Tibial artery (tissue), 4 donors: ENCODE results near the gene SLC25A21.

Experiments
- DNase-seq, 2 donors: peaks; one replicate each; pipeline ENCODE4 v3.0.0-alpha.2; 2019
- H3K27ac ChIP-seq, 2 donors: fragments of 200-600 bp; sonication (generic) in 1 of 2; 1 replicate in 1 of 2; 2 replicates in 1 of 2; pipeline ENCODE4 v1.5.1; 2018 to 2019; ENCODE audit warnings: mild to moderate bottlenecking in 1 of 2
- H3K27me3 ChIP-seq, 2 donors: fragments of 200-600 bp; sonication (generic) in 1 of 2; one replicate each; pipeline versions ENCODE4 v1.5.1 to v1.6.0; 2016 to 2019
- H3K36me3 ChIP-seq, 3 donors: fragments of 200-600 bp; sonication (generic) in 2 of 3; one replicate each; pipeline ENCODE4 v1.5.1; 2016 to 2019; ENCODE audit warnings: mild to moderate bottlenecking in 2 of 3
- H3K4me1 ChIP-seq, 4 donors: fragments of 200-600 bp; sonication (generic) in 2 of 4; 1 replicate in 3 of 4; 2 replicates in 1 of 4; pipeline ENCODE4 v1.5.1; 2016 to 2019
- H3K4me3 ChIP-seq, 2 donors: fragments of 200-600 bp; sonication (generic) in 1 of 2; 1 replicate in 1 of 2; 2 replicates in 1 of 2; pipeline ENCODE4 v1.5.1; 2018 to 2019; ENCODE audit warnings: mild to moderate bottlenecking in 2 of 2
- H3K9me3 ChIP-seq, 3 donors: fragments of 200-600 bp; sonication (generic) in 1 of 3; one replicate each; pipeline ENCODE4 v1.5.1; 2016 to 2019
- intact Hi-C: fragments of 100-400 bp; cut with DNase I; formaldehyde crosslinking; loops from one replicate; pipeline ENCODE4 v1.15.0; 2023; ENCODE audit warnings: low total_unique reads
- TF ChIP-seq, protein P1 (sequence below), 2 experiments: fragments of 200-600 bp in 1 of 2; fragments of 450-650 bp in 1 of 2; IDR thresholded peaks; one replicate each; pipeline ENCODE4 v1.5.1; 2017 to 2019; ENCODE audit warnings: antibody characterized with exemption in 2 of 2, mild to moderate bottlenecking in 1 of 2, moderate library complexity in 1 of 2

Gene SLC25A21

DNA sequence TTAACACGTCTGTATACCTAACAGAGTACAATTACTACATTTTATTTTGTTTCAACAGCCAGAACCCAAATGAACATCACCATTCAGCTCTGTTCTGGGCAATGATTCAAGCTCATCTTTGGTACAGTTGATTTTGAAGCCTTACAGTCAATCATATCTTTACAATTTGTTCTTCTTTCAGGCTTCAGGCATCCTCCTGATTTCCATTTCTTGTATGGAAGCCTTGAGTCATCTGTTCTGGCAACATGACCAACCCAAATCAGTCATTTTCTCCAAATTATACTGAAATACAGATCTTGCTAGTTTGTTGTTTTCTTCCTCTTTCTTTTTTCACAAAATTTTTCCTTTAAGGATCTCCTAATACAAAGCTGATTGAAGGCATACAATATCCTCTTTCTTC is 430.5 kb downstream of the SLC25A21 start:
- H3K4me1 ChIP-seq = no peaks in the 10 kb centered on the region
- TF ChIP-seq, protein P1, sequence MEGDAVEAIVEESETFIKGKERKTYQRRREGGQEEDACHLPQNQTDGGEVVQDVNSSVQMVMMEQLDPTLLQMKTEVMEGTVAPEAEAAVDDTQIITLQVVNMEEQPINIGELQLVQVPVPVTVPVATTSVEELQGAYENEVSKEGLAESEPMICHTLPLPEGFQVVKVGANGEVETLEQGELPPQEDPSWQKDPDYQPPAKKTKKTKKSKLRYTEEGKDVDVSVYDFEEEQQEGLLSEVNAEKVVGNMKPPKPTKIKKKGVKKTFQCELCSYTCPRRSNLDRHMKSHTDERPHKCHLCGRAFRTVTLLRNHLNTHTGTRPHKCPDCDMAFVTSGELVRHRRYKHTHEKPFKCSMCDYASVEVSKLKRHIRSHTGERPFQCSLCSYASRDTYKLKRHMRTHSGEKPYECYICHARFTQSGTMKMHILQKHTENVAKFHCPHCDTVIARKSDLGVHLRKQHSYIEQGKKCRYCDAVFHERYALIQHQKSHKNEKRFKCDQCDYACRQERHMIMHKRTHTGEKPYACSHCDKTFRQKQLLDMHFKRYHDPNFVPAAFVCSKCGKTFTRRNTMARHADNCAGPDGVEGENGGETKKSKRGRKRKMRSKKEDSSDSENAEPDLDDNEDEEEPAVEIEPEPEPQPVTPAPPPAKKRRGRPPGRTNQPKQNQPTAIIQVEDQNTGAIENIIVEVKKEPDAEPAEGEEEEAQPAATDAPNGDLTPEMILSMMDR (IDR thresholded peaks at IDR 0.05) = no peak
- H3K36me3 ChIP-seq = no peaks in the 10 kb centered on the region
- DNase-seq = no peak
- H3K27ac ChIP-seq = no peak overlapping the region
- intact Hi-C loops = no loop called here
- H3K4me3 ChIP-seq = no peak overlapping the region
- H3K27me3 ChIP-seq = no peaks in the 10 kb centered on the region
- H3K9me3 ChIP-seq = peaks cover 0 to 3% (median 0%) of the 10 kb centered on the region in 3 donors

DNA sequence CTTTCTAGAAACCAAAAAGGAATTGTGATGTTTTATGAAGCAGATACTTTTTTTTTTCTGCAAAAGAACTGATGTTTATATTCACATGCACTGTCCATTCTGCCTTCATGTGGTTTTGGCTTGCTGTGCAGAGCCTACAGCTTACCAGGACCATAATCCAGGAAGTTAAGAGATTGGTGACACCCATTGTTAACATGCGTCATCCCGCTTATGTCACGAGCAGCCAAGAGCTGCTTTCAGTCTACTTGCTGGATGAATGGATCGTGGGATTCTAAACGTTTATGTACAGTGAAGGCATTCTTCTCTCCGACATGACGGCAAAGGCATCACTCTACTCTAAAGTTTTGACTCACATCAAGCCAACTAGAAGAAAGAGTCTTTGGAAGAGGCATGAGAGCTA is 434.1 kb downstream of the SLC25A21 start:
- no peak for DNase-seq

DNA sequence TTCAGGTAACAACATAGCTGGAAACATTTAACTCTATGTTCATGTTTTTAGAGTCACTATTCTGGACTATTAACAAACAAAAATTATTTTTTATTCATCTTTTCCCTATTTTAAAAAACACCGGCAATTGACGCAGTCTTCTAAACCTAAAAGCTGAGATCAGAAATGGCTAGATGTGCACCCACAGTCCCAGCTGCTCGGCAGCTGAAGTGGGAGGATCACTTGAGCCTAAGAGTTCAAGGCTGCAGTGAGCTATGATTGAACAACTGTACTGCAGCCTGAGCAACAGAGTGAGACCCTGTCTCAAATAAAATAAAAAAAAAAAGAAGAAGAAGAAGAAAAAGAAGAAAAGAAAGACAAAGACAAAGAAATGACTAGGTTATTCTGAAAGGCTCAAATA is 446.3 kb downstream of the SLC25A21 start:
- Histone ChIP-seq H3K27ac (no peak overlapping the region), H3K27me3 (peaks cover 0 to 3% of the 10 kb centered on the region in 2 donors), H3K9me3 (no peaks in the 10 kb centered on the region), H3K4me1 (no peaks in the 10 kb centered on the region), H3K4me3 (no peak overlapping the region), H3K36me3 (no peaks in the 10 kb centered on the region)
- no peak for DNase-seq
- intact Hi-C loops = no loop called here
- TF ChIP-seq, protein P1 (IDR thresholded peaks at IDR 0.05) = no peak

More for the DNA sequence above, 434.1 kb downstream of the SLC25A21 start:
- TF ChIP-seq, protein P1 (IDR thresholded peaks at IDR 0.05) = no peak
- H3K27ac ChIP-seq = no peak overlapping the region
- no peak overlapping the region for H3K4me3 ChIP-seq
- H3K27me3 ChIP-seq = no peaks in the 10 kb centered on the region
- no peaks in the 10 kb centered on the region for H3K4me1 ChIP-seq
- intact Hi-C loops = no loop called here
- H3K36me3 ChIP-seq = no peaks in the 10 kb centered on the region
- no peaks in the 10 kb centered on the region for H3K9me3 ChIP-seq

DNA sequence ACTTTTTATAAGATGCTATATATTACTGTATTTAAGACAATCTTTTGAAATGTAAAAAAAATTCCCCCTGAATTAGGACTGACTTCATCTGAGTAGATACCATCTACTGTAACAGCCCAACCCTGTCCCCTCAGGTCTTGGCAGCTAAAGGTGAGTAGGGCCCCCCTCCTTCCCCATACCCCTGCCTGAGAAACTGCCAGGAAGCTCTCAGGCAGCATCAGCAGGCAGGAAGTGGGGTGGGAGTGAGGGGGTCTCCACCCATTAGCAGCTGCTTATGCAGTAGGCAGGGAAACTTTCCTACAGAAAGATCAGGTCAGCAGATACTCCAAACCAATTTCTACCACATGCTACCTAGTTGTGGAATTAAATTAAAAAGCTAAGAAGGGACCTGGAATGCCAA is 448.2 kb downstream of the SLC25A21 start:
- no peaks in the 10 kb centered on the region for H3K36me3 ChIP-seq
- DNase-seq = no peak
- H3K9me3 ChIP-seq = no peaks in the 10 kb centered on the region
- no peak overlapping the region for H3K4me3 ChIP-seq
- no peaks in the 10 kb centered on the region for H3K4me1 ChIP-seq
- H3K27me3 ChIP-seq = peaks cover 0 to 3% of the 10 kb centered on the region in 2 donors
- no peak overlapping the region for H3K27ac ChIP-seq
- intact Hi-C loops = no loop called here
- TF ChIP-seq, protein P1 (IDR thresholded peaks at IDR 0.05) = no peak

DNA sequence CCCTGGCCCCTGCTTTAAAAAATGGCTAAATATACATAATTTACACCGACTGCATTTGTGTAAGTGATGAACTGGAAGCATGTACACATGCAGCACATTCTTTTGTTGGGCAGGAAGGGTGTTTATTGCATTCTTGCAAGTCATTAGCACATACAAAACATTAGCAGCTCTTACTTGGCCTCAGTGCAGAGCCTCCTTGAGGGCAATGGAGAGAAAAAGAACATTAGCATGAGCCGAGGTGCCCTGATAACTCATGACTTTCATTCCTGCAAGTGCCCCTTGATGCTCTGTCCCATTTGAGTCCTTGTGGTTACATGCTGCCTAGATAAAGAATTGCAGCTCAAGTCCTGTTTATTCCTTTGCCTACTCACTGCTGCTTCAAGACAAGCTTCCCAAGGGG is 448.9 kb downstream of the SLC25A21 start:
- Histone ChIP-seq H3K36me3 (no peaks in the 10 kb centered on the region), H3K9me3 (no peaks in the 10 kb centered on the region), H3K4me1 (no peaks in the 10 kb centered on the region), H3K4me3 (no peak overlapping the region), H3K27ac (no peak overlapping the region), H3K27me3 (peaks cover 0 to 3% of the 10 kb centered on the region in 2 donors)
- TF ChIP-seq, protein P1 (IDR thresholded peaks at IDR 0.05) = no peak
- no peak for DNase-seq
- intact Hi-C loops = no loop called here

DNA sequence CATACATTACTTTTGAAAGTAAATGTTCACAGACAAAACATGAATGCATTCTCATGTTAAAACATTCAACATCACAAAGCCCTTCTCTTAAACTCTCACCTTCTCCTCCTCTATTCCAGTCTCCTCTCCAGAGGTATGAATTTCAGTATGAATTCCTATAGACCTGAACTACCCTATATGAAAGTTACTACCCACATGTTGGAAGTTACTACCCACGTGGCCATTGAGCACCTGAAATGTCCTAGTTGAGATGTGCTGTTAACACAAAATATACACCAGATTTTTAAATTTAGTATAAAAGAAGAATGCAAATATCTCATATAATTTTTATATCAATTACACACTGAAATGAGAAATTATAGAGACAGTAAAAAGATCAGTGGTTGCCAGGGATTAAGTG is 450.5 kb downstream of the SLC25A21 start:
- intact Hi-C loops = no loop called here
- H3K4me1 ChIP-seq = no peaks in the 10 kb centered on the region
- H3K36me3 ChIP-seq = no peaks in the 10 kb centered on the region
- H3K4me3 ChIP-seq = no peak overlapping the region
- TF ChIP-seq, protein P1 (IDR thresholded peaks at IDR 0.05) = no peak
- DNase-seq = no peak
- H3K27me3 ChIP-seq = peaks cover 0 to 3% of the 10 kb centered on the region in 2 donors
- no peak overlapping the region for H3K27ac ChIP-seq
- no peaks in the 10 kb centered on the region for H3K9me3 ChIP-seq
